Osteocyte (in vitro differentiated cells): ENCODE results near the gene OSTN. TPM values are rescaled to one million over a fixed set of nuclear protein-coding genes. Genes with fewer than 3 reads are reported as not detected.

Experiments used
- DNase-seq: peaks from one replicate; pipeline ENCODE4 v3.0.0; 2021; ENCODE audit warnings: mixed read lengths; ENCODE audit not compliant: unreplicated experiment; ENCODE audit errors: extremely low spot score
- H3K27ac Mint-ChIP-seq: one replicate; pipeline ENCODE4 v1.8.0; 2021; ENCODE audit warnings: mild to moderate bottlenecking, mixed read lengths; ENCODE audit not compliant: unreplicated experiment
- H3K27me3 Mint-ChIP-seq: one replicate; pipeline ENCODE4 v1.8.0; 2021; ENCODE audit warnings: mixed read lengths; ENCODE audit not compliant: unreplicated experiment
- H3K36me3 Mint-ChIP-seq: one replicate; pipeline ENCODE4 v1.8.0; 2021; ENCODE audit warnings: mixed read lengths; ENCODE audit not compliant: unreplicated experiment
- H3K4me1 Mint-ChIP-seq: one replicate; pipeline ENCODE4 v1.8.0; 2021; ENCODE audit warnings: mixed read lengths; ENCODE audit not compliant: unreplicated experiment
- H3K4me3 Mint-ChIP-seq: one replicate; pipeline ENCODE4 v1.8.0; 2021; ENCODE audit warnings: mild to moderate bottlenecking, moderate library complexity, mixed read lengths; ENCODE audit not compliant: unreplicated experiment
- H3K9me3 Mint-ChIP-seq: one replicate; pipeline ENCODE4 v1.8.0; 2021; ENCODE audit warnings: mixed read lengths; ENCODE audit not compliant: unreplicated experiment
- total RNA-seq: library from RNA; stranded (reverse); gene quantifications from 2 replicates; pipeline ENCODE4 v1.2.1, GENCODE V29; 2021
- TF ChIP-seq, protein P1 (sequence below): fragments of 200-600 bp; sonication (generic); IDR thresholded peaks from 2 replicates; pipeline ENCODE4 v1.5.0; 2021; ENCODE audit warnings: antibody characterized with exemption, mild to moderate bottlenecking, moderate library complexity

OSTN gene
- total RNA-seq, 1 donor from 2014 or later = not detected

DNA sequence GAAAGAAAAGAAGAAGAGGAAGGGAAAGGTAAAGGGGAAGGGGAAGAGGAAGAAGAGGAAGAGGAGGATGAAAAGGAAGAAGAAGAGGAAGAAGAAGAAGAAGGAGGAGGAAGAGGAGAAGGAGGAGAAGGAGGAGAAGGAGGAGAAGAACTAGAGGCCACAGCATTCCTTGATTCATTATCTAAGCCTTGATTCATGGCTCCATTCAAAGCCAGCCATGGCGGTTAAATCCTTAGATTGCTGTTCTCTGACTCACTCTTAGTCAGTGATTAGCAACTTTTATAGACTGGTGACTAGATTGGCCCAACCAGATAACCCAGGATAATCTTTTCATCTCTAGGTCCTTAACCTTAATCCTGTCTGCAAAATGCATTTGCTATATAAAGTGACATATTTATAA, 47.6 kb downstream of the OSTN start:
- H3K4me1 Mint-ChIP-seq = no peaks in the 10 kb centered on the region

DNA sequence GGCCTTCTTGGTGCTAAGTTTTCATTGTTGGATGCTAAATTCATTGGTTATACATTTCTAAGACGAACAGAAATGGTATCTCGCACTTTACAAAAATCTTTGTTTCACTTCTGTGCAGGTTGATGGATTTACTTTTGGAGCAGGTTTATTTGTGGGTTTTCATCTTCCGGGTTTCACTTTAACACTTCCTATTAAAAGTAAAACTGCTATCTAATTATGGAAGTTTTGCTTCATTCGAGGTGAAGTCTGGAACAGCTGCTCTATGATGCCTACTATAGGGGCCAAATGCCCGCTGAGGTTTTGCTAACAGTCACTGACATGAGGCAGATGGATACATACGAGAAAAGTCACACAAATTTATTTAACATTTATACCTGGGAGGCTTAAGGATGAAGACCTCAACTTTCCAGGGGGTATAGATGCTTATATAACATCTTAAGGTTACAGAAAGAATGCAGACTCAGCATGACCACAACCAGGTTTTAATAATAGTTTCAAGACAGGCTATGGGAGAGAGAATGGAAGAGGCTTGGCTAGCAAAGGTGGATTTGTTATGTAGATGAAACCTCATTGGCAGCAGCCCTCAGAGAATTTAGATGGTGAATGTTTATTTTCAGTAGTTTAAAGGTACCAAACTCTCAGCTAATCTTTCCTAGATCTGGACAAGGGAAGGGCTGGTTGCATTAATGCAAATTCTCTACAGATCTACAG, 54.2 kb downstream of the OSTN start:
- Mint-ChIP-seq H3K27me3 (no peaks in the 10 kb centered on the region), H3K4me3 (no peak overlapping the region), H3K4me1 (peaks cover 17% of the 10 kb centered on the region), H3K9me3 (no peaks in the 10 kb centered on the region), H3K27ac (no peak overlapping the region), H3K36me3 (no peaks in the 10 kb centered on the region)
- TF ChIP-seq, protein P1, sequence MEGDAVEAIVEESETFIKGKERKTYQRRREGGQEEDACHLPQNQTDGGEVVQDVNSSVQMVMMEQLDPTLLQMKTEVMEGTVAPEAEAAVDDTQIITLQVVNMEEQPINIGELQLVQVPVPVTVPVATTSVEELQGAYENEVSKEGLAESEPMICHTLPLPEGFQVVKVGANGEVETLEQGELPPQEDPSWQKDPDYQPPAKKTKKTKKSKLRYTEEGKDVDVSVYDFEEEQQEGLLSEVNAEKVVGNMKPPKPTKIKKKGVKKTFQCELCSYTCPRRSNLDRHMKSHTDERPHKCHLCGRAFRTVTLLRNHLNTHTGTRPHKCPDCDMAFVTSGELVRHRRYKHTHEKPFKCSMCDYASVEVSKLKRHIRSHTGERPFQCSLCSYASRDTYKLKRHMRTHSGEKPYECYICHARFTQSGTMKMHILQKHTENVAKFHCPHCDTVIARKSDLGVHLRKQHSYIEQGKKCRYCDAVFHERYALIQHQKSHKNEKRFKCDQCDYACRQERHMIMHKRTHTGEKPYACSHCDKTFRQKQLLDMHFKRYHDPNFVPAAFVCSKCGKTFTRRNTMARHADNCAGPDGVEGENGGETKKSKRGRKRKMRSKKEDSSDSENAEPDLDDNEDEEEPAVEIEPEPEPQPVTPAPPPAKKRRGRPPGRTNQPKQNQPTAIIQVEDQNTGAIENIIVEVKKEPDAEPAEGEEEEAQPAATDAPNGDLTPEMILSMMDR = no peak
- no peak for DNase-seq

More for the DNA sequence above, 47.6 kb downstream of the OSTN start:
- Mint-ChIP-seq H3K9me3 (no peaks in the 10 kb centered on the region), H3K4me3 (no peak overlapping the region), H3K27me3 (no peaks in the 10 kb centered on the region), H3K27ac (no peak overlapping the region), H3K36me3 (no peaks in the 10 kb centered on the region)
- TF ChIP-seq, protein P1 = no peak
- DNase-seq = no peak

DNA sequence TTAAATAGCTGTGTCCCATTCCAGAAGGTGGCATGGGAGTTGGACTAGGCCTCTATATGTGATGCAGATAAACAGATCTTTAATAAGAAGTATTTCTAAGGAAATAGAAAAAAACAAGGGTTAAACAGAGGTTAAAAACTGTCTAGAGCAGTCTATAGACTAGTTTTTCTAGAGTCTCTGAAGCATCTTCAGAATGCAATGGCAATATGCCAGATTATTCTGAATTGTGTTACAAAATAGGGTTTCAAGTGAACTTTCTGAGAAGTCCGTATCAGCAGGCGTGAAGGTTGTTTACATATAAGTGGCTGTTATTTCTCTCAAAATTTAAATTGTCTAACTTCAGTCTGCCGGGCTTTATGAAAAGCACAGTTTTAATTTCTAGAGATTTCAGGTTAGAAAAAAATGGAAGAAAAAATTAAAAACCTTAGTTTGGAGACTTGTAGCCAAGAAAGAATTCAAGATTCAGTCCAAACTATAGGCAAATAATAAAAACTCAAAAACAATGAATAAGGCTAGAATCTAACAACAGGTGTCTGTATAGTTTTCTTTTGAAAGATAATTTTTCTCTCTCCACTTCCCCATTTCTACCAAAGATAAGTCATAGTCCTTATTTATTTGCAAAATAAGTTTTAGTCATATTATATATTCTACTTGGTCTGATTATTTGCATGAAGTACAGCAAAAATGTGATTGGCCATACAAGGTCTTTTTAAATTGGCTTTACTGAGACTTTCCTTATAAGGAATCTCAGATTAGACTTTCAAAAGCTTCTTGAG, 55.2 kb downstream of the OSTN start:
- no peak for DNase-seq
- TF ChIP-seq, protein P1 = no peak
- no peak overlapping the region for H3K4me3 Mint-ChIP-seq
- peaks cover 24% of the 10 kb centered on the region for H3K4me1 Mint-ChIP-seq
- no peaks in the 10 kb centered on the region for H3K36me3 Mint-ChIP-seq
- H3K27ac Mint-ChIP-seq = no peak overlapping the region
- no peaks in the 10 kb centered on the region for H3K27me3 Mint-ChIP-seq
- H3K9me3 Mint-ChIP-seq = no peaks in the 10 kb centered on the region

DNA sequence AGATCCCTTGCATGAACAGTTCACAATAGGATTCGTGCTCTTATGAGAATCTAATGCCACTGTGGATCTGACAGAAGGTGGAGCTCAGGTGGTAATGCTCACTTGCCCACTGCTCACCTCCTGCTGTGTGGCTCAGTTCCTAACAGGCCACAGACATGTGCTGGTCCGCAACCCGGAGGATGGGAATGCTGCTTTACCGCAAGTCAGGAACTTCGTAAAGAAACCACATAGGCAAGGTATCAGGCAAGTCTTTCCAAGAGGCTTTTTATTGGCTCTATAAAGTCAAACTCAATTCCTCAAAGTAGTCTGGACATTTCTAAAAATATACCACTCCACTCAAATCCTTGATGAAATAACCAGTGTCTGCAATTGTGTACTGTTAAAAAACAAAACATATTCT, 56.1 kb downstream of the OSTN start:
- Mint-ChIP-seq H3K4me3 (no peak overlapping the region), H3K27me3 (no peaks in the 10 kb centered on the region), H3K36me3 (no peaks in the 10 kb centered on the region), H3K27ac (no peak overlapping the region), H3K9me3 (no peaks in the 10 kb centered on the region), H3K4me1 (peaks cover 29% of the 10 kb centered on the region)
- TF ChIP-seq, protein P1 = no peak
- no peak for DNase-seq

DNA sequence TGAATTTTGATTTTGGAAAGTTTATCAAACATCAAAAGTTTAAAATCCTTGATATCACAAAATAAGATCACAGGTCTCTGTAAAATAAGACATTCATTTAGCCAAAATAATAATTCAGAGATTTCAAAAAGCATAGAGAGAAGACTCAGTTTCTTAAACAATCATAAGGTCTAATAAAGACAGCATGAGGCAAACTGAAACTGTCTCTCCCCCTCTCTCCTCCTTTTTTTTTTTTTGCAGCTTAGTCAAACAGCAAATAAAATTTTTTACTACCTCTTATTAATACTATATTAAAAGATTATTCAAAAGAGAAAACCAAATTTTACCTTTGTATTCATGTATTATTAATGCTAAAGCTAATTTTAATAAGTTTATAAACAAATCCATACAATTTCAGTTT, 57.4 kb downstream of the OSTN start:
- Mint-ChIP-seq H3K4me3 (no peak overlapping the region), H3K4me1 (peaks cover 35% of the 10 kb centered on the region), H3K36me3 (no peaks in the 10 kb centered on the region), H3K9me3 (no peaks in the 10 kb centered on the region), H3K27ac (no peak overlapping the region), H3K27me3 (no peaks in the 10 kb centered on the region)
- DNase-seq = no peak
- TF ChIP-seq, protein P1 = no peak
